GM19463 (cell line): ENCODE measurements around the gene SATL1.
A peak's percentile ranks its signal among the peaks of the same experiment; 100 is the strongest.
"Not testable (repeated sequence)": the region's sequence is repeated elsewhere in the genome, so short reads cannot be mapped to it uniquely, and the experiment has no call there.

Experiments
- ATAC-seq: cut with Tn5 transposase; IDR thresholded peaks from one replicate; pipeline ENCODE4 v1.9.1; 2021; ENCODE audit warnings: mild to moderate bottlenecking, moderate library complexity; ENCODE audit not compliant: unreplicated experiment

Gene SATL1

GRCh38 chrX:85109235-85109634, 134.3 kb downstream of the SATL1 start:
- ATAC-seq: no peak

- no peak for ATAC-seq
Observed at GRCh38 chrX:85108165-85108564, 135.4 kb downstream of the SATL1 start.

GRCh38 chrX:85107407-85107806, 136.2 kb downstream of the SATL1 start:
- no peak for ATAC-seq

- no peak for ATAC-seq
Observed at GRCh38 chrX:85089321-85089840, 154.2 kb downstream of the SATL1 start.

- ATAC-seq: peak; percentile 82
Observed at GRCh38 chrX:85084770-85085393, 158.7 kb downstream of the SATL1 start.

GRCh38 chrX:85077247-85077646, 166.3 kb downstream of the SATL1 start:
- not testable (repeated sequence) for ATAC-seq

- ATAC-seq: no peak
Observed at GRCh38 chrX:85065512-85066198, 177.9 kb downstream of the SATL1 start.

GRCh38 chrX:85052636-85053343, 190.8 kb downstream of the SATL1 start:
- peak; percentile 49 for ATAC-seq

GRCh38 chrX:85052205-85052604, 191.4 kb downstream of the SATL1 start:
- ATAC-seq: no peak

GRCh38 chrX:85051627-85052026, 192.0 kb downstream of the SATL1 start:
- no peak for ATAC-seq
